GM12873 (cell line): ENCODE data around the gene TUBAL3.

Experiments used
- TF ChIP-seq, protein P1 (sequence below): IDR thresholded peaks from 2 replicates; pipeline ENCODE4 v1.5.1; 2012; ENCODE audit warnings: low read depth, mild to moderate bottlenecking, moderate library complexity, low read length, control low read depth; ENCODE audit not compliant: insufficient read depth; ENCODE audit errors: missing control alignments

Gene TUBAL3

GRCh38 chr10:5361966-5362365 lies 42.7 kb downstream of the TUBAL3 start:
- TF ChIP-seq, protein P1, sequence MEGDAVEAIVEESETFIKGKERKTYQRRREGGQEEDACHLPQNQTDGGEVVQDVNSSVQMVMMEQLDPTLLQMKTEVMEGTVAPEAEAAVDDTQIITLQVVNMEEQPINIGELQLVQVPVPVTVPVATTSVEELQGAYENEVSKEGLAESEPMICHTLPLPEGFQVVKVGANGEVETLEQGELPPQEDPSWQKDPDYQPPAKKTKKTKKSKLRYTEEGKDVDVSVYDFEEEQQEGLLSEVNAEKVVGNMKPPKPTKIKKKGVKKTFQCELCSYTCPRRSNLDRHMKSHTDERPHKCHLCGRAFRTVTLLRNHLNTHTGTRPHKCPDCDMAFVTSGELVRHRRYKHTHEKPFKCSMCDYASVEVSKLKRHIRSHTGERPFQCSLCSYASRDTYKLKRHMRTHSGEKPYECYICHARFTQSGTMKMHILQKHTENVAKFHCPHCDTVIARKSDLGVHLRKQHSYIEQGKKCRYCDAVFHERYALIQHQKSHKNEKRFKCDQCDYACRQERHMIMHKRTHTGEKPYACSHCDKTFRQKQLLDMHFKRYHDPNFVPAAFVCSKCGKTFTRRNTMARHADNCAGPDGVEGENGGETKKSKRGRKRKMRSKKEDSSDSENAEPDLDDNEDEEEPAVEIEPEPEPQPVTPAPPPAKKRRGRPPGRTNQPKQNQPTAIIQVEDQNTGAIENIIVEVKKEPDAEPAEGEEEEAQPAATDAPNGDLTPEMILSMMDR: no peak

DNA sequence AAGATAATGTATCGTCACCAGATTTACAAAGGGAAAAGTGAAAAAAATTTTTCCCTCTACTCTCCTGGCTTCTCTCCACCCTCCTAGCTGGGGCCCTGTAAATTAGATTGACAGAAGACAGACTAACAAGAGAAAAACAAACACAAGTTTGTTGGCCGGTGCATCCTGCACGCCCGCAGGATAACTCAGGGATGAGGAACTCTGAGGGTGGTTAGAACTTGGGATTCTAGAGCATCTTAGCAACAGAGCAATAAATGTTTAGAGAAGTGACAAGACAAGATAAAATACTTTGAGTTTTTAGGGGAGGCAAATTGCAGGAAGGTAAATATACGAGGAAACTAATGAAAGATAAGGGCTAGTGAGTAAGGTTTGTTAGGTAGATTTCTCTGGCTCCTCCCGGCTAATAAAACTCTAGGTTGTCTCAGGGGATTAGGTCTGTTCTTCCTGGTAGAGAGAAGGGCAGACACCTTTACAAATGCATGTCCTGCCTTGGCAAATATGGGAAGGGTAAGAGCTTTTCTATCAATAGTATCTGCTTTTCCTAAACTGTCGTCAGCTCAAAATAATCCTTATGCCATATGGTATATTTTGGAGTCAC lies 44.2 kb downstream of the TUBAL3 start:
- TF ChIP-seq, protein P1: no peak

- TF ChIP-seq, protein P1: no peak
Measured at GRCh38 chr10:5356302-5356763, 48.3 kb downstream of the TUBAL3 start.

DNA sequence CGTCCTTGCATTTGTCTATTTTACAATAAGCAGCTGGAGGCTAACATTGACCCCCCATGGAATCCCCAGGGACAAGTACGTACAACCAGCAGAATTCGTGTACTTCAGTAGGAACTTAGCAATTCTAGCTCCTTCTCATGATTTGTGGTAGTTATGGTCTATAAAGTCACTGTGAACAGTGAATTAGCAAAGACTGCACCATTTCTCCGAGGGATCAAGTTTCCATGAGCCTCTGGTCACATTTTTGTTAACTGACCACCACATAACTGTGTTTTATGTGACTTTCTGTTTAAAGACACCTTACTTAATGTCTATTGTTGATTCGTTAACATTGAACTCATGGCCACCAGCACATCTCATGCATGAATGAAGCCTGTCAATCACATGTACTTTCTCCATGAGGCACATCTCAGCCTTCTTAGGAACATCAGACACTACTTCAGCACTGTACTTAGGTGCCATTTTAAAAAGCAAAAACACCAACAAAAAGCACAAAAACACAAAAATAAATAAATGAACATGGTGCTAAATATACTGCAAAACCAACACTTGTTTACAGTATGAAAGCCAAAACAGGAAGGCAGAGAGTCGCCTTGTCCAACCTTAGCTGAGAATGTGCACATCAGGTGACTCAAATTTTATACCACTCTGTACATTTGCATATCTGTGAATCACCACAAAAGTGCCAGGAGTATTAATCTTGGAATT lies 48.9 kb downstream of the TUBAL3 start:
- TF ChIP-seq, protein P1: no peak

DNA sequence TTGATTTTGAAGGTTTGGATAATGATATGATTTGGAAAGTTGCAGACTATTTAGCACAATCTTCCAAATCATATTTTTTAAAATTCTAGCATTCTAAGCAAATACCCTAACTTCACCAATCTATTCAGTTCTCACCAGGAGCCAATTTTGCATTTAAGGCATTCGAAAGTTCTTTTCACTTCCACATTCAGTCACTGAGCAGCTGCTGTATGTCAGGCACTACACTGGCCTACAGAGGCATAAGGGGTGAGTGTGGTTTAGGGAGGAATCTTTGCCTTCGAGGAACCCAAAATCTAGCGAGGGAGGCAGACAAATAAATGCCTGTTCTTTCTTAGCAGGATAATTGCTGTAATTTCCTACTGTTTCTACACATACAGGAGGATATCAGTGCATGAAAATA lies 50.6 kb downstream of the TUBAL3 start:
- TF ChIP-seq, protein P1: no peak

DNA sequence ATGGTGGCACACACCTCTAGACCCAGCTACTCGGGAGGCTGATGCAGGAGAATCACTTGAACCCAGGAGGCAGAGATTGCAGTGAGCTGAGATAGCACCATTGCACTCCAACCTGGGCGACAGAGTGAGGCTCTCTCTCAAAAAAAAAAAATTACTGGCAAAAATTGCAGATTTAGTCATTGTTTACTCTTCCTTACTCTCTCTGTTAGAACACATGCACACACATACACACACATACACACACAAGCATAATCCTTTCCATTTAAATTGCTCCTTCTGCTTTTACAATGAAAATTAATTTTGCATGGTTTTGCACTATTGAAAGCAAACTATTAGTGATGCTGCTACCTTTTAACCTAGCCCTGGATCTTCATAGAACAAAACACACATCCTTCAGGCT lies 55.3 kb downstream of the TUBAL3 start:
- TF ChIP-seq, protein P1: no peak

- TF ChIP-seq, protein P1: no peak
Measured at GRCh38 chr10:5346881-5347280, 57.7 kb downstream of the TUBAL3 start.
